Neural progenitor cell (in vitro differentiated cells): ENCODE measurements around the gene BTBD18.

Experiments
- EZH2phosphoT487 ChIP-seq: fragments of 200-600 bp; sonication (generic); IDR thresholded peaks from 2 replicates; pipeline ENCODE4 v1.6.1; 2017; ENCODE audit warnings: antibody characterized with exemption
- TF ChIP-seq, protein P1 (sequence below): fragments of 200-600 bp; sonication (generic); IDR thresholded peaks from 2 replicates; pipeline ENCODE4 v1.5.1; 2017; ENCODE audit warnings: antibody characterized with exemption, mild to moderate bottlenecking

DNA sequence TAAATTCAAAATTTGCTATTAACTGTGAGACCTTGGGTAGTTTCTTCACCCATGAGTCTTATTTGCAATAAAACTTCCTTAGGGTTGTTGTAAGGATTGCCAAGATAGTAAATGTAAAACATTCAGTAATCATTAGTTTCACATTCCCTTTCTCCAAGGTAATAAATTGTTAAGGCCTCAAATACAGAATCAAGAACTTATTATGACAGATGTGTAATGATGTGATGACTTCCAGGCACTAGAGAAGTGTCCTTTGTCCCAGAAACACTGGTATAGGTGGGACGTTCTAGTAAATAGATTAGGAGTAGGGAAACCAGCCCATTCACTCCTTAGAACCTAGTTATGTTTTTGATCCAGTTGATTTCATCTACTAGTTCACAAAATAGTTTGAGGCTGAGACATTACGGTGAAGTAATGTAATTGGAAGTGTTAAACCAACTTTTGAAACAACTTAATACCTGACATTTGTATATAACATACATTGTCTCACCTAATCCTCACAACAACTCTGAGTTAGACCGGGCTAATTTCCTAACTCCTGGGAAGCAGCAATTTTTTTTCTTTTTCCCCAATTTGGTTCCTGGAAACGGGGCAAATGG, 35.5 kb upstream of the BTBD18 start:
- TF ChIP-seq, protein P1, sequence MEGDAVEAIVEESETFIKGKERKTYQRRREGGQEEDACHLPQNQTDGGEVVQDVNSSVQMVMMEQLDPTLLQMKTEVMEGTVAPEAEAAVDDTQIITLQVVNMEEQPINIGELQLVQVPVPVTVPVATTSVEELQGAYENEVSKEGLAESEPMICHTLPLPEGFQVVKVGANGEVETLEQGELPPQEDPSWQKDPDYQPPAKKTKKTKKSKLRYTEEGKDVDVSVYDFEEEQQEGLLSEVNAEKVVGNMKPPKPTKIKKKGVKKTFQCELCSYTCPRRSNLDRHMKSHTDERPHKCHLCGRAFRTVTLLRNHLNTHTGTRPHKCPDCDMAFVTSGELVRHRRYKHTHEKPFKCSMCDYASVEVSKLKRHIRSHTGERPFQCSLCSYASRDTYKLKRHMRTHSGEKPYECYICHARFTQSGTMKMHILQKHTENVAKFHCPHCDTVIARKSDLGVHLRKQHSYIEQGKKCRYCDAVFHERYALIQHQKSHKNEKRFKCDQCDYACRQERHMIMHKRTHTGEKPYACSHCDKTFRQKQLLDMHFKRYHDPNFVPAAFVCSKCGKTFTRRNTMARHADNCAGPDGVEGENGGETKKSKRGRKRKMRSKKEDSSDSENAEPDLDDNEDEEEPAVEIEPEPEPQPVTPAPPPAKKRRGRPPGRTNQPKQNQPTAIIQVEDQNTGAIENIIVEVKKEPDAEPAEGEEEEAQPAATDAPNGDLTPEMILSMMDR, result no peak
- TF ChIP-seq EZH2phosphoT487, result no peak
